Urinary bladder (tissue), 4 donors: Measurements from ENCODE around the gene KRT9. TPM values are rescaled to one million over a fixed set of nuclear protein-coding genes. Genes with fewer than 3 reads are reported as not detected.

Experiments used
- DNase-seq: peaks from one replicate; pipeline ENCODE4 v3.0.0-alpha.2; 2015; ENCODE audit errors: extremely low spot score
- H3K27ac ChIP-seq: one replicate; pipeline ENCODE4 v1.5.1; 2013; ENCODE audit warnings: low read depth, mild to moderate bottlenecking, moderate library complexity
- H3K36me3 ChIP-seq: one replicate; pipeline ENCODE4 v1.6.1; 2013; ENCODE audit warnings: mild to moderate bottlenecking, moderate library complexity; ENCODE audit not compliant: insufficient read depth
- H3K4me1 ChIP-seq: one replicate; pipeline ENCODE4 v1.6.1; 2013; ENCODE audit warnings: mild to moderate bottlenecking, moderate library complexity; ENCODE audit not compliant: insufficient read depth
- H3K4me3 ChIP-seq: one replicate; pipeline ENCODE4 v1.5.1; 2013; ENCODE audit warnings: low read depth, low read length
- WGBS: extraction: QIAGEN DNeasy Blood & Tissue Kit; methylation state at CpG from one replicate; pipeline ENCODE4 v1.1.7; 2013; 5-methylcytosine and 5-hydroxymethylcytosine counted together
- polyA plus RNA-seq: library from polyadenylated mRNA; stranded (reverse); fragments of 200-250 nt; gene quantifications from one replicate; pipeline ENCODE4 v1.2.3, GENCODE V29; 2013
- total RNA-seq: library from RNA; depleted of rRNA; stranded (reverse); fragments of >200 nt; gene quantifications from one replicate; pipeline ENCODE4 v1.2.3, GENCODE V29; 2014
- donor health status: healthy with polysubstance abuse.
- donor health status: healthy.

The KRT9 gene
- total and polyA plus RNA-seq, 2 donors = not detected

- H3K4me1 ChIP-seq = no peaks in the 10 kb centered on the region
- no peak overlapping the region for H3K27ac ChIP-seq
- H3K36me3 ChIP-seq = no peaks in the 10 kb centered on the region
- DNase-seq = no peak
- no peak overlapping the region for H3K4me3 ChIP-seq
- WGBS = 59% methylated on average over 2 of the region's 2 CpGs
Measured at GRCh38 chr17:41542357-41542756, 29.5 kb downstream of the KRT9 start.

- Histone ChIP-seq H3K36me3 (no peaks in the 10 kb centered on the region), H3K4me1 (no peaks in the 10 kb centered on the region), H3K4me3 (no peak overlapping the region), H3K27ac (no peak overlapping the region)
- DNase-seq = no peak
- WGBS = 84% methylated on average over 10 of the region's 10 CpGs
Measured at GRCh38 chr17:41540921-41541625, 30.8 kb downstream of the KRT9 start.

GRCh38 chr17:41539979-41540701 lies 31.7 kb downstream of the KRT9 start:
- 67% methylated on average over 7 of the region's 7 CpGs for WGBS
- Histone ChIP-seq H3K27ac (no peak overlapping the region), H3K36me3 (no peaks in the 10 kb centered on the region), H3K4me3 (no peak overlapping the region), H3K4me1 (no peaks in the 10 kb centered on the region)
- DNase-seq = no peak

- H3K36me3 ChIP-seq = no peaks in the 10 kb centered on the region
- 60% methylated on average over 5 of the region's 5 CpGs for WGBS
- no peaks in the 10 kb centered on the region for H3K4me1 ChIP-seq
- DNase-seq = no peak
- H3K27ac ChIP-seq = no peak overlapping the region
- H3K4me3 ChIP-seq = no peak overlapping the region
Measured at GRCh38 chr17:41539071-41539492, 32.8 kb downstream of the KRT9 start.

GRCh38 chr17:41538565-41538991 lies 33.3 kb downstream of the KRT9 start:
- no peaks in the 10 kb centered on the region for H3K36me3 ChIP-seq
- DNase-seq = no peak
- no peak overlapping the region for H3K27ac ChIP-seq
- no peaks in the 10 kb centered on the region for H3K4me1 ChIP-seq
- no peak overlapping the region for H3K4me3 ChIP-seq
- WGBS = 53% methylated on average over 5 of the region's 5 CpGs

GRCh38 chr17:41537990-41538389 lies 33.9 kb downstream of the KRT9 start:
- Histone ChIP-seq H3K27ac (no peak overlapping the region), H3K4me1 (no peaks in the 10 kb centered on the region), H3K4me3 (no peak overlapping the region), H3K36me3 (no peaks in the 10 kb centered on the region)
- no peak for DNase-seq
- WGBS = 79% methylated on average over 9 of the region's 9 CpGs

- no peak overlapping the region for H3K27ac ChIP-seq
- H3K36me3 ChIP-seq = no peaks in the 10 kb centered on the region
- no peak overlapping the region for H3K4me3 ChIP-seq
- H3K4me1 ChIP-seq = no peaks in the 10 kb centered on the region
- WGBS = 90% methylated on average over 7 of the region's 7 CpGs
- no peak for DNase-seq
Measured at GRCh38 chr17:41537614-41537954, 34.3 kb downstream of the KRT9 start.

- H3K36me3 ChIP-seq = no peaks in the 10 kb centered on the region
- WGBS = 86% methylated on average over 7 of the region's 7 CpGs
- no peak overlapping the region for H3K4me3 ChIP-seq
- H3K27ac ChIP-seq = no peak overlapping the region
- DNase-seq = no peak
- no peaks in the 10 kb centered on the region for H3K4me1 ChIP-seq
Measured at GRCh38 chr17:41536741-41537613, 34.9 kb downstream of the KRT9 start.

GRCh38 chr17:41535764-41536481 lies 35.9 kb downstream of the KRT9 start:
- no peaks in the 10 kb centered on the region for H3K36me3 ChIP-seq
- DNase-seq = no peak
- 63% methylated on average over 15 of the region's 15 CpGs for WGBS
- no peak overlapping the region for H3K4me3 ChIP-seq
- H3K4me1 ChIP-seq = no peaks in the 10 kb centered on the region
- no peak overlapping the region for H3K27ac ChIP-seq

- no peak overlapping the region for H3K4me3 ChIP-seq
- no peaks in the 10 kb centered on the region for H3K36me3 ChIP-seq
- H3K4me1 ChIP-seq = no peaks in the 10 kb centered on the region
- no peak for DNase-seq
- H3K27ac ChIP-seq = no peak overlapping the region
- 77% methylated on average over 7 of the region's 7 CpGs for WGBS
Measured at GRCh38 chr17:41534899-41535546, 36.8 kb downstream of the KRT9 start.

- Histone ChIP-seq H3K4me3 (no peak overlapping the region), H3K27ac (no peak overlapping the region), H3K4me1 (no peaks in the 10 kb centered on the region), H3K36me3 (no peaks in the 10 kb centered on the region)
- WGBS = 83% methylated on average over 7 of the region's 7 CpGs
- no peak for DNase-seq
Measured at GRCh38 chr17:41533613-41534012, 38.2 kb downstream of the KRT9 start.

- 75% methylated on average over 9 of the region's 9 CpGs for WGBS
- DNase-seq = no peak
- H3K36me3 ChIP-seq = no peaks in the 10 kb centered on the region
- no peaks in the 10 kb centered on the region for H3K4me1 ChIP-seq
- H3K4me3 ChIP-seq = no peak overlapping the region
- no peak overlapping the region for H3K27ac ChIP-seq
Measured at GRCh38 chr17:41532947-41533570, 38.8 kb downstream of the KRT9 start.
